Activated T-helper 17 cell treated with anti-CD3 and anti-CD28 coated beads, Interleukin-2, amount 50 U/mL, for 72 hours (primary cell): ENCODE measurements around the gene SDK2. TPM values are rescaled to one million over a fixed set of nuclear protein-coding genes. Genes with fewer than 3 reads are reported as not detected.

Experiments
- ATAC-seq: fragments of 150-1000 bp; cut with Tn5 transposase; replicated peaks from 2 replicates; pipeline ENCODE4 v1.10.0; 2021; ENCODE audit warnings: mild to moderate bottlenecking, moderate library complexity
- H3K27ac Mint-ChIP-seq: one replicate; pipeline ENCODE4 v1.8.0; 2022; ENCODE audit warnings: mixed read lengths
- H3K27me3 Mint-ChIP-seq: one replicate; pipeline ENCODE4 v1.8.0; 2022; ENCODE audit warnings: mixed read lengths
- H3K36me3 Mint-ChIP-seq: one replicate; pipeline ENCODE4 v1.8.0; 2022; ENCODE audit warnings: low read depth, mild to moderate bottlenecking, mixed read lengths
- H3K4me1 Mint-ChIP-seq: one replicate; pipeline ENCODE4 v1.8.0; 2022; ENCODE audit warnings: mixed read lengths
- H3K4me3 Mint-ChIP-seq: one replicate; pipeline ENCODE4 v1.8.0; 2022; ENCODE audit warnings: mild to moderate bottlenecking, mixed read lengths
- H3K9me3 Mint-ChIP-seq: one replicate; pipeline ENCODE4 v1.8.0; 2022; ENCODE audit warnings: mixed read lengths
- total RNA-seq, 2 donors: library from RNA; stranded (reverse); gene quantifications; one replicate each; pipeline ENCODE4 v1.2.3, GENCODE V29; 2022

The SDK2 gene
- total RNA-seq, 2 donors from 2014 or later: 0.19 to 0.26 TPM

GRCh38 chr17:73419051-73419450 lies 225.2 kb downstream of the SDK2 start:
- Mint-ChIP-seq H3K4me1 (no peaks in the 10 kb centered on the region), H3K27me3 (no peaks in the 10 kb centered on the region), H3K9me3 (no peaks in the 10 kb centered on the region), H3K36me3 (no peaks in the 10 kb centered on the region), H3K27ac (no peak overlapping the region), H3K4me3 (no peak overlapping the region)
- ATAC-seq: no peak

- no peaks in the 10 kb centered on the region for H3K27me3 Mint-ChIP-seq
- H3K9me3 Mint-ChIP-seq: no peaks in the 10 kb centered on the region
- H3K4me1 Mint-ChIP-seq: no peaks in the 10 kb centered on the region
- H3K36me3 Mint-ChIP-seq: no peaks in the 10 kb centered on the region
- ATAC-seq: no peak
- H3K27ac Mint-ChIP-seq: no peak overlapping the region
- no peak overlapping the region for H3K4me3 Mint-ChIP-seq
Observed at GRCh38 chr17:73415782-73416181, 228.5 kb downstream of the SDK2 start.

DNA sequence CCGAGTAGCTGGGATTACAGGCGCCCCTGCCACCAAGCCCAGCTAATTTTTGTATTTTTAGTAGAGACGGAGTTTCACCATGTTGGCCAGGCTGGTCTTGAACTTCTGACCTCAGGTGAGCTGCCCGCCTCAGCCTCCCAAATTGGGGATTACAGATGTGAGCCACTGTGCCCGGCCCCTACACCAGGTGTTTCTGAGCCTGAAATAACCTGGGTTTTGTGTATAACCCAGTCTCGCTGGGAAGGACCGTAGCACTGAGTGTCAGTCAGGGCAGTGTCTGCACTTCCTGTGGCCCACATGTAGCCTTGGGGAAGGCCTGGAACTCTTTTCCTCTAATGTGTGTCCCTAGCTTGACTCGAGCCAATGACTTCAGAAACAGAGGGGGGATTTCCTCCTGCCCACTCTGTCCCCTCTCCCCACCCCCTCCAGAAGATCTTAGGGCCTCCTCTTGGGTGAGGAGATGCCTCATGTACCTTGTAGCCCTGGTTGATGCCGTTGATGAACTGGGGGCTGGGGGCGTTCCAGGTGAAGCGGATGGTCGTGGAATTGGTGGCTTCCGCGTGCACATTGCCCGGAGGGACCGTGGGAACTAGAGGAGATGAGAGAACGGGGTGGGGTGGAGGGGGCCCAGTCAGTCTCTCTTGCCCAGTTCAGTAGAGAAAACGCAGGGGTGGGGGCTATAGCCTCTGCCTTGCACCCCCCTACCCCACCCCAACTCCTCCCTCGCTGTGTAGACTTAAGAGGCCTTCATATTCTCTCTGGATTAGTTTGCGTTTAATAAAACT lies 229.9 kb downstream of the SDK2 start:
- ATAC-seq: no peak
- Mint-ChIP-seq H3K4me3 (no peak overlapping the region), H3K9me3 (no peaks in the 10 kb centered on the region), H3K27me3 (no peaks in the 10 kb centered on the region), H3K36me3 (no peaks in the 10 kb centered on the region), H3K4me1 (no peaks in the 10 kb centered on the region), H3K27ac (no peak overlapping the region)

- no peaks in the 10 kb centered on the region for H3K4me1 Mint-ChIP-seq
- no peak overlapping the region for H3K4me3 Mint-ChIP-seq
- no peaks in the 10 kb centered on the region for H3K9me3 Mint-ChIP-seq
- H3K27ac Mint-ChIP-seq: no peak overlapping the region
- no peaks in the 10 kb centered on the region for H3K27me3 Mint-ChIP-seq
- ATAC-seq: no peak
- H3K36me3 Mint-ChIP-seq: no peaks in the 10 kb centered on the region
Observed at GRCh38 chr17:73412914-73413313, 231.3 kb downstream of the SDK2 start.

DNA sequence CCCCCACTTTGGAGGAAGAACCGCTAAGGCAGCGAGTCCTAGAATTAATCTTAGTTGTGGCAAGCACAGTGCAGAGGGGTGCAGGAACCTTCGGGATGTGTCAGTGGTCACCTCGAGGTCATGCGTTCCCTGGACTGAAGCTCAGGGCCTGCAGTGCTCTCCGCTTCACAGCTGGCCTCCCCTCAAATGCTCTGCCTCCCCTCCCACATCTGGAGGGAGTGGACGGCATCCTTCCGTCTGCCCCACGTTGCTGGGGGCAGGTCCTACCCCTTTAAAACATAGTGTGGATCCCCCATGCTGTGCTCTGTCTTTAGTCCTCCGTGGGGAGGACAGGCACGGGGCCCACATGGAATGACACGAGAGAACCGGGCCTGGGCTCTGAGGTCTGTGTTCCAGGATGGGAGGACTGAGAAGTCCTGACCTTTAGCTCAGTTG lies 232.9 kb downstream of the SDK2 start:
- Mint-ChIP-seq H3K27ac (no peak overlapping the region), H3K27me3 (no peaks in the 10 kb centered on the region), H3K4me3 (no peak overlapping the region), H3K4me1 (no peaks in the 10 kb centered on the region), H3K9me3 (no peaks in the 10 kb centered on the region), H3K36me3 (no peaks in the 10 kb centered on the region)
- no peak for ATAC-seq

DNA sequence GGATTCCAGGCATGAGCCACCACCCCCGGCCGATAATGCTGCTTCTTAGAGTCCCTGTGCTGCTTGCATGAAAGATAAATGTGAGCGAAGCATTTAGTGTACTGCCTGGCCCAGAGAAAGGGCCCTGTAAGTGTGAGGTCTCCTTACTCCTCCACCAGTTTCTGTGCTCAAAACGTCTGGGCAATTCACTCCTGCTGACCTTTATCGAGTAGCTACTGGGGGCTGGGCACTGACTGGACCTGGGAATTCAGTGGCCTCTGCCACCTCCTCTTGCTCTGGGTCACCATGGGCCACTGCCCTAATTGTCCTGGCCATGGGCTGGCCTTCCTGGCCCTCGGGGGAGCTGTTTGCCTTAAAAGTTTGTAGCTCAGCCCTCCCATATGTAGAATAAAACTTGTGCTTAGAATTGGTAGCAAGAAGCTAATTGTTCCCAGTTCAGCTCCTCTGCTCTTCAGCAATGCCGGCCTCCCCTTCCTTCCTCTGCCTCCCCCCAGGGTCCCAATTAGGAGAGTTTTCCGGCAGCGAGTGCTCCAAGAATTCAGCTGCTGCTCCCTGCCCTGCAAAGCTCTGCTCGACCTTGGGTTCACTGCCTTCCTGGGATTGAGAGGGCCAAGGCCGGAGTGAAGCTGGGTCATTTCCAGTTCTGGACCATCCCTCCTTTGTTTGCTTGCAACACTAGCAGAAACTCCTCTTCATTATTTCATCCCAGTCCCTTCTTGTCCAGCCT lies 233.5 kb downstream of the SDK2 start:
- H3K9me3 Mint-ChIP-seq: no peaks in the 10 kb centered on the region
- no peak for ATAC-seq
- no peaks in the 10 kb centered on the region for H3K36me3 Mint-ChIP-seq
- no peaks in the 10 kb centered on the region for H3K27me3 Mint-ChIP-seq
- H3K27ac Mint-ChIP-seq: no peak overlapping the region
- no peaks in the 10 kb centered on the region for H3K4me1 Mint-ChIP-seq
- H3K4me3 Mint-ChIP-seq: no peak overlapping the region

DNA sequence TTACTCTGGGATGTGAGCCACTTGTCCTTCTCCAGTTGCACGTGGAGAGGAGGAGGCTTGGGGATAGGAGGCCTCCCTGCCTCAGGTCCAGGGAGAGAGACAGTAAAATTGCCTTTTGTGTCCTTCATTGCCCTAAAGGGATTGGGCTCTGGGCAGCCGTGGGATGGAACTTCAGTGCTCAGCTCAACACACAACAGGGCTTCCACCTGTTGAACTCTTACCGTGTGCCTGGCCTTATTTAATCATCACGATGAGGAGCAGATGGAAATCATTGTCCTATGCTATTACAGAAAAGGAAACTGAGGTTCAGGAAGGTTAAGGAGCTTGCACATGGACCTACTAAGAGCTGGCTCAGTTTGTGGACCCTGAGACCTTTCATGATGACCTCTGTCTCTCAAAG lies 240.0 kb downstream of the SDK2 start:
- H3K36me3 Mint-ChIP-seq: no peaks in the 10 kb centered on the region
- no peaks in the 10 kb centered on the region for H3K4me1 Mint-ChIP-seq
- no peak for ATAC-seq
- no peak overlapping the region for H3K27ac Mint-ChIP-seq
- H3K4me3 Mint-ChIP-seq: no peak overlapping the region
- H3K9me3 Mint-ChIP-seq: no peaks in the 10 kb centered on the region
- H3K27me3 Mint-ChIP-seq: no peaks in the 10 kb centered on the region

DNA sequence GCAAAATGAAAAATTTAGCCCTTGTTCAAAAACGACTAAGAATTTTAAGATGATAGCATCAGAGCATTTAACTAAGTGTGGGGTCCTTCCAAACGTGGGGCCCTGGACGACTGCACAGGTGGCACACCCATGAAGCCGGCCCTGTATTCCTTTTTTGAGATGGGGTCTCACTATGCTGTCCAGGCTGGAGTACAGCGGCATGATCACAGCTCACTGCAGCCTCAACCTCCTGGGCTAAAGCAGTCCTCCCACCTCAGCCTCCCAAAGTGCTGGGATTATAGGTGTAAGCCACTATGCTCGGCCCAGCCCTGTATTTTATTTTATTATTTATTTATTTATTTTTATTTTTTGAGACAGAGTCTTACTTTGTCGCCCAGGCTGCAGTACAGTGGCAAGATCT lies 241.8 kb downstream of the SDK2 start:
- no peaks in the 10 kb centered on the region for H3K36me3 Mint-ChIP-seq
- H3K4me1 Mint-ChIP-seq: no peaks in the 10 kb centered on the region
- no peak for ATAC-seq
- H3K27me3 Mint-ChIP-seq: no peaks in the 10 kb centered on the region
- H3K4me3 Mint-ChIP-seq: no peak overlapping the region
- H3K27ac Mint-ChIP-seq: no peak overlapping the region
- no peaks in the 10 kb centered on the region for H3K9me3 Mint-ChIP-seq

DNA sequence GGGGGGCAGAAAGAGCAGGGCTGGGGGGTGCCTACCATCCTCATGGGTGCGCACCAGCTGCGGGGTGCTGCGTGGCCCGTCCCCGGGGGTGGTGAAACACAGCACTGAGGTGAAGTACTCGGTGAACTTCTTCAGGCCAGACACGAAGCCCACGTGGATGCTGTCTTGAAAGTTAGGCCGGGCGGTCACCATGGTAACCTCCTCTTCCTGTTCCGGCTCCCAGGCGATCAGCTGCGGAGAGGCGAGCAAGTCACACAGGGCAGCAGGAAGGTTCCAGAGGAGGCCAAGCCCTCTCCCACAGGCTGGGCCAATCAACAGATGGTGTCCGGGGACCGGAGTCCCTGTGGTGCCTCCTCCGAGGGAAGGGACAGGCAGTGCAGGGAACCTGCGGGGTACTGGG lies 242.3 kb downstream of the SDK2 start:
- Mint-ChIP-seq H3K36me3 (no peaks in the 10 kb centered on the region), H3K27ac (no peak overlapping the region), H3K4me1 (no peaks in the 10 kb centered on the region), H3K9me3 (no peaks in the 10 kb centered on the region), H3K27me3 (no peaks in the 10 kb centered on the region), H3K4me3 (no peak overlapping the region)
- ATAC-seq: no peak

- ATAC-seq: no peak
Observed at GRCh38 chr17:73400915-73401545, 243.2 kb downstream of the SDK2 start.

DNA sequence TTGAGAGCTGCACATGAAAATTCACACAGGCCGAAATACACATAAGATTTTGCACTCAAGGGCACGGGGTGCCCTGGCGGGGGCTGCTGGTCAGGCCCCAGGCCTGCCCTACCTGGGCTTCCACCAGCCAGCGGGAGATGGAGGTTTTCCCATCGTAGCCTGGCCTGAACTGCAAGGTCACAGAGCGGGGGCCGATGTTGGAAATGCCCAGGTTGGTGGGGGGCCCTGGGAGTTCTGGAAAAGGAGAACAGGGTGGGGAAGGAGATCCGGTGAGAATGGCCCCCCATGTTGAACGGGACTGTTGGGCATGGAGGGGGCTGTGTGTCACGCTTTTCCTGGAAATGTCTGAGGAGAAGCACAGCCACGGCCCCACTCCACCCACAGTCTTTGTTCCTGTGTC lies 245.2 kb downstream of the SDK2 start:
- H3K27ac Mint-ChIP-seq: no peak overlapping the region
- H3K9me3 Mint-ChIP-seq: no peaks in the 10 kb centered on the region
- no peak for ATAC-seq
- H3K4me1 Mint-ChIP-seq: no peaks in the 10 kb centered on the region
- H3K36me3 Mint-ChIP-seq: no peaks in the 10 kb centered on the region
- H3K4me3 Mint-ChIP-seq: no peak overlapping the region
- H3K27me3 Mint-ChIP-seq: no peaks in the 10 kb centered on the region

More at GRCh38 chr17:73400915-73401545, 243.2 kb downstream of the SDK2 start:
- Mint-ChIP-seq H3K36me3 (no peaks in the 10 kb centered on the region), H3K4me3 (no peak overlapping the region), H3K9me3 (no peaks in the 10 kb centered on the region), H3K4me1 (no peaks in the 10 kb centered on the region), H3K27me3 (no peaks in the 10 kb centered on the region), H3K27ac (no peak overlapping the region)

DNA sequence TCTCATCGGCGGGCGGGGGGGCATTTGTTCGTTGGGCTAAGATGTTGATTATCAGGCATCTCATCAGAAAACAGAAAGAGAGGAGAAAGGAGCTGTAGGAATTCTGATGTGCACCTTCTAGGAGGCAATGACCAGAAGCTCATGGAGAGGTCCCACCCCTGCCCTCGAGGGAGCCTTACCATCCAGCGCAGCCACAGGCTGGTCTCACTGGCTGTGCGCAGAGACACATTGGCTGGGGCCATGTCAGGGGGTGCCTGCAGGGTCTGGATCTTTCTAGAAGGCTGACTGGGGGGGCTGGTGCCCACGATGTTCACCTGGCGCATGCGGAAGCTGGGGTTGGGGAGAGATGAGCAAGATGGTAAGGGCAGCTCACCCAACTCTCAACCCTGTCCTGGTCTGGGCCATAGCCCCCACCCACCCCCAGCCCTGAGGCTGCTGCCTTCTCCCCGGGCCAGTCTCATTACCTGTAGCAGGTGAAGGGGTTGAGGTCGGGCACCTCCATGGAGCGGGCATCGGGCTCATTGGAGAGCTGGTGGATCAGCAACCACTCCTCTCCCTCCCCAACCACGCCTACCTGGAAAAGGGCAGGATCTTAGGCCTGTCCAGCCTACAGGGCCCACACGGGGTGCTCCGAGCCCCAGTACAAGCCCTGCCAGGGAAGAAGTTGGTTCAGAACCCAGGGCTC lies 246.2 kb downstream of the SDK2 start:
- Mint-ChIP-seq H3K27ac (no peak overlapping the region), H3K27me3 (no peaks in the 10 kb centered on the region), H3K9me3 (no peaks in the 10 kb centered on the region), H3K4me3 (no peak overlapping the region), H3K36me3 (no peaks in the 10 kb centered on the region), H3K4me1 (no peaks in the 10 kb centered on the region)
- ATAC-seq: no peak

DNA sequence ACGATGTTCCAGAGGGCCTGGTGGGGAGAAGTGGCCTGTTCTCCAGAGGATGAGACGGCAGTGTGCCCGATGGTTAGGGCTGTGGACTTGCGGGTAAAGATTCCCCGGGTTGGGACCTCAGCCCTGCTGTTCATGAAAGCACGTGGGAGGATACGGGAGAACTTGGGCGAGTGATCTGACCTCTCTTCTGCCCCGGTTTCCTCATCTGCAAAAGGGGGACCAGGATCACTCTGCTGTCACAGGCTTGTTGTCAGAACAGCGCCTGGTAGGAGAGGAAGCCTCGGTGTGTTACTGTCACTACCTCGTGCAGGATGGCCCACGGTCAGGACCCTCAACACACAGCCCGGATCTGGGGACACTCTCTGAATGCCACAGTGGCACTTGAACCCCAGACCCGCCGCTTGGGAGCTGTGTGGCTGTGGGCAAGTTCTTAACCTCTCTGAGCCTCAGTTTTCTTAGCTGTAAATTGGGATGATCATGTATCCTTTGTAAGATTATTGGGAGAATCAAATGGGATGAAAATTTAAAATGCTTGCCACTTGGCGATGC lies 246.9 kb downstream of the SDK2 start:
- Mint-ChIP-seq H3K9me3 (no peaks in the 10 kb centered on the region), H3K27ac (no peak overlapping the region), H3K27me3 (no peaks in the 10 kb centered on the region), H3K36me3 (no peaks in the 10 kb centered on the region), H3K4me1 (no peaks in the 10 kb centered on the region), H3K4me3 (no peak overlapping the region)
- ATAC-seq: no peak
